ENCODE data around the gene RCOR1. TPM values are rescaled to one million over a fixed set of nuclear protein-coding genes. Genes with fewer than 3 reads are reported as not detected.

RCOR1 gene
- total RNA-seq, 6 experiments from 2014 or later = 24.5 to 27.6 (median 25.1) TPM

DNA sequence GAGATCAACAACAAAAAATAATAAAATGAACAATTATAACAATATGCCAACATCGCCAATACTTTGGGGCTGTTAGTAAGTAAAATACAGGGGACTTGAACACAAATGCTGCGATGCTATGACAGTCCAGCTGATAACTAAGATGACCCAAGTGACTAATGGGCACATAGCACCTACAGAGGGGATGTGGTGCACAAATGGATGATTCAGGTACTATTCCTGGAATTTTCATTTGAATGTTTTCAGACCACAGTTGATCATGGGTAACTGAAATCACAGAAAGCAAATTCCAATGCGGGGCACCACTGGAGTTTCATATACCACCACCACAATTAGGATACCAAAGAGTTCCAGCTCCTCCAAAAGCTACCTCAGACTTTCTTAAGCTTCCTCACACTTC is 82.9 kb downstream of the RCOR1 start:
- Mint-ChIP-seq H3K4me1 (ENCODE audit: low read depth) (peaks cover 11% of the 10 kb centered on the region), H3K27me3 (ENCODE audit: insufficient read depth) (no peaks in the 10 kb centered on the region), H3K4me3 (no peak overlapping the region), H3K9me3 (no peaks in the 10 kb centered on the region), H3K27ac (no peak overlapping the region; the same call in 1 of the 2 replicates), H3K36me3 (ENCODE audit: low read depth) (peaks cover 10% of the 10 kb centered on the region; the same call in 1 of the 2 replicates)
- peak; percentile 30 for DNase-seq
- TF ChIP-seq, protein P1, sequence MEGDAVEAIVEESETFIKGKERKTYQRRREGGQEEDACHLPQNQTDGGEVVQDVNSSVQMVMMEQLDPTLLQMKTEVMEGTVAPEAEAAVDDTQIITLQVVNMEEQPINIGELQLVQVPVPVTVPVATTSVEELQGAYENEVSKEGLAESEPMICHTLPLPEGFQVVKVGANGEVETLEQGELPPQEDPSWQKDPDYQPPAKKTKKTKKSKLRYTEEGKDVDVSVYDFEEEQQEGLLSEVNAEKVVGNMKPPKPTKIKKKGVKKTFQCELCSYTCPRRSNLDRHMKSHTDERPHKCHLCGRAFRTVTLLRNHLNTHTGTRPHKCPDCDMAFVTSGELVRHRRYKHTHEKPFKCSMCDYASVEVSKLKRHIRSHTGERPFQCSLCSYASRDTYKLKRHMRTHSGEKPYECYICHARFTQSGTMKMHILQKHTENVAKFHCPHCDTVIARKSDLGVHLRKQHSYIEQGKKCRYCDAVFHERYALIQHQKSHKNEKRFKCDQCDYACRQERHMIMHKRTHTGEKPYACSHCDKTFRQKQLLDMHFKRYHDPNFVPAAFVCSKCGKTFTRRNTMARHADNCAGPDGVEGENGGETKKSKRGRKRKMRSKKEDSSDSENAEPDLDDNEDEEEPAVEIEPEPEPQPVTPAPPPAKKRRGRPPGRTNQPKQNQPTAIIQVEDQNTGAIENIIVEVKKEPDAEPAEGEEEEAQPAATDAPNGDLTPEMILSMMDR (IDR thresholded peaks at IDR 0.05) = no peak

DNA sequence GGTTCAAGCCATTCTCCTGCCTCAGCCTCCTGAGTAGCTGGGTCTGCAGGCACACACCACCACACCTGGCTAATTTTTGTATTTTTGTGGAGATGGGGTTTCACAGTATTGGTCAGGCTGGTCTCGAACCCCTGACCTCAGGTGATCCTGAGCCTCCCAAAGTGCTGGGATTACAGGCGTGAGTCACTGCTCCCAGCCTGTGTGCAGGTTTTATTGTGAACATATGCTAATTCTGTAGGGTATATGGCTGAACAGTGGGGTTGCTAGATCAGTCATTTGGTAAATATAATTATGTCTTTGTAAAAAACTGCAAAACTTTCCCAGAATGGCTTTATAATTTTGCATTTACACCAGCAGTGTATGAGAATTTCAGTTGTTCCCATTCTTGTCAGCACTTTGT is 85.9 kb downstream of the RCOR1 start:
- Mint-ChIP-seq H3K36me3 (ENCODE audit: low read depth) (peaks cover 10% of the 10 kb centered on the region; the same call in 1 of the 2 replicates), H3K4me1 (ENCODE audit: low read depth) (peaks cover 11% of the 10 kb centered on the region), H3K27me3 (ENCODE audit: insufficient read depth) (no peaks in the 10 kb centered on the region), H3K9me3 (no peaks in the 10 kb centered on the region), H3K4me3 (no peak overlapping the region), H3K27ac (no peak overlapping the region)
- TF ChIP-seq, protein P1 (IDR thresholded peaks at IDR 0.05) = no peak
- no peak for DNase-seq

DNA sequence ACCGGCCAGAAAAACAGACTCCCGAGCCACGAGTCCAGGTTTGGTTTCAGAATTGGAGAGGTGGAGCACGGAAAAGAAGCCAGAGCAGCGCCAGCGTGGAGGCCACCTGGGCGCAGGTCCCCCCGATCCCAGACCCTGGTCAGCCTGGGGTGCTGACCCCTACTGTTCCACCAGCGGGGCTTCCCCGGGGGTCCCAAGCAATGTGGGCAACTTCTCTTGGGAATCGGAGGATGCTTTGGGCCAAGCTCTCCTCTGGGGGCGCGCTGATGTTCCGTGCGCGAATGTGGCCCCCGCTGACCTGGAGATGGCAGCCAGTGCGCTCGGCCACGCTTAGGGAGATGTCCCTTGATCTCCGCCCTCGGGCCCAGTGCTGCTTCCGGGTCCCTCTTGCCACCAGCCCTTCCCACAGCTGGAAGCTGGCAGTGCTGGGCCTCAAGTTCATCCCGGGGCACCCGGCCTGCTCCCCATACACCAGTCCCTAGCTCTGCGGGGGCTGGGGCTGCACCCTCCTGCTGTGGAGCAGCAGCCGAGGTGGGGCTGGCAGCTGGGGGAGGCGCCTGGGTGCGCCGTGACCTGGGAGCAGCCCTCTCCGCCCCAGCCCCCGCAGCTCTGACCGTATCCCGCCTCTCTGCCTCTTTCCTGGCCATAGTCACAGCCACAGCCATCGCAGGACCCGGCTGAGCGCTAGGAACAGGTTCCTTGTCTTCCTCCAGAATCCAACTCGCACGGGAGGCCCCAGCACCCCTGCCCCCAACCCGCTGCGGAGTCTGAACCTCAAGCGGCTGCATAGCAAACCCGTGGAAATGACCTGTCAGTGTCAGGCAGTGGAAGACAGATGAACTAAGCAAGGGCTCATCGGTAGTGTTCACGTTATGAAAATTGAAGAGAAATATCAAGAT is 91.2 kb downstream of the RCOR1 start:
- Mint-ChIP-seq H3K27me3 (ENCODE audit: insufficient read depth) (no peaks in the 10 kb centered on the region; the same call in 1 of the 2 replicates), H3K27ac (no peak overlapping the region), H3K4me3 (no peak overlapping the region), H3K36me3 (ENCODE audit: low read depth) (no peaks in the 10 kb centered on the region), H3K4me1 (ENCODE audit: low read depth) (peaks cover 4% of the 10 kb centered on the region; the same call in 1 of the 2 replicates), H3K9me3 (no peaks in the 10 kb centered on the region)
- no peak for DNase-seq
- TF ChIP-seq, protein P1 (IDR thresholded peaks at IDR 0.05) = no peak

DNA sequence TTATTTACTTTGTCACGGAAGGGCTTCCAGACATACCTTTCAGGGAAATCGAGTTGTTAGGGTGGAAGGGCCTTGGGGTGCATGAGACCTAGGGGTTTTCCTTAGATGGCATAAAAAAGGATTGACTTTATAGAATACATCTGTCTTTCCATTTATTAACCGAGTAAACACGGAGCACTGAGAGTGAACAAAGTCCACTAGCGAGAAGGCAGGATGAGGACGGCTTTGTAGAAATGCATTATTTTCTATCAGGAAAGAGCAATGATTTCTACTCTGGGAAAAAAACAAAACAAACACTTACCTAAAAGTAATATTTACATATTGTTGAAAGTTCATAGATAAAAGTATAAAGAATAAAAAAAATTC is 91.8 kb downstream of the RCOR1 start:
- DNase-seq = no peak
- no peak overlapping the region for H3K27ac Mint-ChIP-seq
- no peaks in the 10 kb centered on the region for H3K9me3 Mint-ChIP-seq
- peaks cover 4% of the 10 kb centered on the region; the same call in 1 of the 2 replicates for H3K4me1 Mint-ChIP-seq (ENCODE audit: low read depth)
- H3K27me3 Mint-ChIP-seq (ENCODE audit: insufficient read depth) = no peaks in the 10 kb centered on the region; the same call in 1 of the 2 replicates
- H3K4me3 Mint-ChIP-seq = no peak overlapping the region
- TF ChIP-seq, protein P1 (IDR thresholded peaks at IDR 0.05) = no peak
- H3K36me3 Mint-ChIP-seq (ENCODE audit: low read depth) = no peaks in the 10 kb centered on the region

DNA sequence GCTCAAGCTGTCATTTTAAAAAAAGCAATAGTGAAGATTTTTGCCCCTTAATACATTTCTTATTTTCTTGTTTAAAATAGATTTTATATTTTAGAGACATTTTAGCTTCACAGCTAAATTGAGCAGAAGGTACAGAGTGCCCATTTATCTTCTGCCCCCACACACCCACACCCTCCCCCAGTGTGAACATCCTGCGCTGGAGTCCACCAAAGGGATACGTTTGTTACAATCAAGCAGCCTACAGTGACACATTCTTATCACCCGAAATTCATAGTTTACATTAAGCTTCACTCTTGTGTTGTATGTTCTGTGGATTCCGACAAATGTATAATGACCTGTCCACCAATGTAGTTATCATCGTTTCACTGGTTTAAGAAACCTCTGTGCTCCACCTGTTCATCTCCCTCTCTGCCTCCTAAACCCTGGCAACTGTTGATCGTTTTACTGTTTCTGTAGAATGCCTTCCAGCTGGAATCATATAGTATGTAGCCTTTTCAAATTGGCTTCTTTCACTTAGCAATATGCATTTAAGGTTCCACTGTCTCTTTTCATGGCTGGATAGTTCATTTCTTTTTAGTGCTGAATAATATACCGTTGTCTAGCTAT is 93.8 kb downstream of the RCOR1 start:
- TF ChIP-seq, protein P1 (IDR thresholded peaks at IDR 0.05) = no peak
- H3K27me3 Mint-ChIP-seq (ENCODE audit: insufficient read depth) = no peaks in the 10 kb centered on the region; the same call in 1 of the 2 replicates
- peaks cover 4% of the 10 kb centered on the region; the same call in 1 of the 2 replicates for H3K4me1 Mint-ChIP-seq (ENCODE audit: low read depth)
- no peaks in the 10 kb centered on the region for H3K9me3 Mint-ChIP-seq
- DNase-seq = no peak
- H3K4me3 Mint-ChIP-seq = no peak overlapping the region
- H3K27ac Mint-ChIP-seq = no peak overlapping the region
- no peaks in the 10 kb centered on the region for H3K36me3 Mint-ChIP-seq (ENCODE audit: low read depth)
